Measurements from ENCODE around the gene FDX1. TPM values are rescaled to one million over a fixed set of nuclear protein-coding genes. Genes with fewer than 3 reads are reported as not detected.

FDX1 gene, protein sequence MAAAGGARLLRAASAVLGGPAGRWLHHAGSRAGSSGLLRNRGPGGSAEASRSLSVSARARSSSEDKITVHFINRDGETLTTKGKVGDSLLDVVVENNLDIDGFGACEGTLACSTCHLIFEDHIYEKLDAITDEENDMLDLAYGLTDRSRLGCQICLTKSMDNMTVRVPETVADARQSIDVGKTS
- total RNA-seq (2016; rRNA removed; fragmentation: Illumina TruSeq; extraction: Trizol) (13.1 and 14.5 TPM in 2 replicates), polyA plus RNA-seq (2011; rRNA removed) (3.4 and 4.5 TPM in 2 replicates), polyA minus RNA-seq (2011; rRNA and poly(A)+ RNA removed; ENCODE audit: low replicate concordance) (1.1 and 2.3 TPM in 2 replicates), Bru-seq, nascent RNA (percentile 76 among the genes with signal in this experiment), BruChase-seq, experiment 1, labeled RNA remaining after a 6-hour chase (percentile 76 among the genes with signal in this experiment), BruChase-seq, experiment 2, labeled RNA remaining after a 2-hour chase (percentile 71 among the genes with signal in this experiment)
- 14.6 and 14.8 TPM in 2 replicates for total RNA-seq (2016; cell fraction: cytosol; rRNA removed; fragmentation: Illumina TruSeq; extraction: Trizol; ENCODE audit: low read depth)
- 12.6 and 14.3 TPM in 2 replicates for total RNA-seq (2016; cell fraction: insoluble cytoplasmic fraction; rRNA removed; fragmentation: Illumina TruSeq; extraction: Trizol)
- 16.4 and 17.5 TPM in 2 replicates for total RNA-seq (2016; cell fraction: membrane; rRNA removed; fragmentation: Illumina TruSeq; extraction: Trizol)
- total RNA-seq (2016; cell fraction: nucleus; rRNA removed; fragmentation: Illumina TruSeq; extraction: Trizol): 5.5 and 6.1 TPM in 2 replicates
- polyA plus RNA-seq (2011; cell fraction: cytosol; rRNA removed): 2.4 and 3.4 TPM in 2 replicates
- 0.63 and 1.1 TPM in 2 replicates for polyA plus RNA-seq (2011; cell fraction: nucleus; rRNA removed)
- 6.8 and 7.0 TPM in 2 replicates for polyA plus RNA-seq (2012)
- polyA plus RNA-seq (2016; cell fraction: cytosol; fragmentation: Illumina TruSeq; extraction: Trizol; ENCODE audit: low read depth): 18.5 and 18.8 TPM in 2 replicates
- polyA plus RNA-seq (2016; cell fraction: insoluble cytoplasmic fraction; fragmentation: Illumina TruSeq; extraction: Trizol; ENCODE audit: low read depth): 15.6 and 17.9 TPM in 2 replicates
- polyA plus RNA-seq (2016; cell fraction: membrane; fragmentation: Illumina TruSeq; extraction: Trizol; ENCODE audit: low read depth): 15.9 and 16.3 TPM in 2 replicates
- polyA plus RNA-seq (2016; cell fraction: nucleus; fragmentation: Illumina TruSeq; extraction: Trizol; ENCODE audit: insufficient read depth, low read depth): 8.7 and 9.1 TPM in 2 replicates
- 1.8 and 2.5 TPM in 2 replicates for polyA minus RNA-seq (2011; cell fraction: cytosol; rRNA and poly(A)+ RNA removed)
- polyA minus RNA-seq (2011; cell fraction: nucleus; rRNA and poly(A)+ RNA removed): 2.0 and 2.2 TPM in 2 replicates
- long read RNA-seq, experiment 1, transcript FDX1-201 (4 exons, 3,206 nt): major isoform, 52 of 58 reads
- long read RNA-seq, experiment 1, partial matches to known transcripts: 3 of 58 reads
- long read RNA-seq, experiment 1, other reads (novel, unspliced or antisense): 3 of 58 reads
- long read RNA-seq, experiment 2, transcript FDX1-201 (4 exons, 3,206 nt): major isoform, 21 of 41 reads
- long read RNA-seq, experiment 2, partial matches to known transcripts: 1 of 41 reads
- long read RNA-seq, experiment 2, other reads (novel, unspliced or antisense): 19 of 41 reads

GRCh38 chr11:110429731-110430266 is at the start of gene FDX1:
Gene FDX1, plus strand, starts transcription at chr11:110429948. Its CDS starts 173 bp downstream, at chr11:110430121.
- POLR2A ChIA-PET: interaction anchor here (0.8 to 1.5 kb wide), 5 partner anchors 9 to 337 kb away, joined by 3 to 6 read pairs (median 4); no protein-coding TSS in a partner anchor
- BruUV-seq (replicated peaks): no TSS peak
- Histone ChIP-seq H3K9me3 (ENCODE audit: low read length) (no peaks in the 10 kb centered on the region), H3K27ac (ENCODE audit: extremely low read length, insufficient read depth, low read length) (peak within 1 kb of the TSS; percentile 80), H3K27me3 (ENCODE audit: control insufficient read depth in 1 of 2, insufficient read depth in 2 of 2, low read length in 2 of 2) (no peaks in the 10 kb centered on the region; a peak in 1 of 5 replicates), H3K4me1 (ENCODE audit: insufficient read depth, low read length) (peaks cover 26% of the 10 kb centered on the region), H3K4me2 (ENCODE audit: low read depth, low read length) (peak within 1 kb of the TSS; percentile 80), H3K36me3 (replicated peaks in 1 of 2; ENCODE audit: control insufficient read depth in 1 of 2, insufficient read depth in 2 of 2, low read length in 2 of 2) (no peaks in the 10 kb centered on the region), H4K20me1 (ENCODE audit: insufficient read depth, low read length) (peaks cover 6% of the 10 kb centered on the region; the same call in 1 of the 2 replicates), H2AFZ (ENCODE audit: low read length) (peak within 1 kb of the TSS; percentile 55), H3K79me2 (ENCODE audit: insufficient read depth, low read length) (peaks cover 37% of the 10 kb centered on the region), H3K4me3 (replicated peaks in 1 of 3; ENCODE audit: insufficient read depth in 1 of 3, low read depth in 2 of 3, low read length in 3 of 3) (peak within 1 kb of the TSS; percentile 61 to 96 (median 91)), H3K9ac (ENCODE audit: insufficient read depth, low read depth, low read length) (peak within 1 kb of the TSS; percentile 88)
- CTCF ChIA-PET (ENCODE audit: low intra/inter-chr PET ratio, low total read pairs): no interaction called here
- ATAC-seq (peak; percentile 93), FAIRE-seq (no peak), DNase-seq (ENCODE audit: low spot score) (peak; percentile 71)
- 0% methylated on average over 11 of the region's 65 CpGs for WGBS (ENCODE audit: low lambda C conversion rate)
- intact Hi-C loops (cut with micrococcal nuclease; ENCODE audit: unreplicated experiment): loop anchor here (1.0 to 10.0 kb wide), 4 partner anchors 52 to 482 kb away; partner anchors contain the start of genes RDX and ZC3H12C
- in situ Hi-C loops (cut with HindIII; ENCODE audit: extremely low pct_ligation_motif_present, low pct_unique_long_range_greater_than_20kb): loop anchor here (5.0 kb wide), 1 partner anchor 227 kb away; no protein-coding TSS in a partner anchor
- TF ChIP-seq PTBP1 (IDR thresholded peaks at IDR 0.05; ENCODE audit: low read depth, low read length, poor library complexity, severe bottlenecking) (peak; percentile 33), GABPB1 (CRISPR knock-in tag; IDR thresholded peaks at IDR 0.05) (peak; percentile 89), ZNF562 (CRISPR knock-in tag; IDR thresholded peaks at IDR 0.05; ENCODE audit: borderline replicate concordance) (no peak), XRCC5 (optimal IDR thresholded peaks at IDR 0.05; ENCODE audit: low read length) (peak; percentile 59), ZSCAN12 (CRISPR knock-in tag; IDR thresholded peaks at IDR 0.05) (no peak), ZBTB43 (CRISPR knock-in tag; conservative IDR thresholded peaks at IDR 0.05) (peak; percentile 71; the same call in 1 of the 2 replicates), SRF (IDR thresholded peaks at IDR 0.05; ENCODE audit: low read depth, low read length) (no peak), PAXIP1 (CRISPR knock-in tag; conservative IDR thresholded peaks at IDR 0.05) (peak; percentile 41; the same call in 1 of the 2 replicates), ZNF329 (CRISPR knock-in tag; IDR thresholded peaks at IDR 0.05; ENCODE audit: low read depth) (peak; percentile 75)

Data from HepG2 (cell line).